AG04450 (cell line): Measurements from ENCODE around the gene EIF4E1B. TPM values are rescaled to one million over a fixed set of nuclear protein-coding genes. Genes with fewer than 3 reads are reported as not detected.

Experiments used
- CTCF ChIA-PET: fragments of 300-600, 350-600 bp; formaldehyde crosslinking; extraction: SDS; loops from one replicate; lab custom pipeline; 2022; ENCODE audit warnings: antibody characterized with exemption, inconsistent platforms; lab: Charles Lee
- POLR2A ChIA-PET: fragments of 350-600 bp; formaldehyde crosslinking; extraction: SDS; loops from one replicate; lab custom pipeline; 2021; ENCODE audit warnings: antibody characterized with exemption, inconsistent platforms; lab: Yijun Ruan, JAX
- DNase-seq: peaks from one replicate; pipeline ENCODE4 v3.0.0-alpha.2; 2011; ENCODE audit warnings: low read depth, low spot score
- H3K27ac ChIP-seq: one replicate; pipeline ENCODE4 v1.5.1; 2012; ENCODE audit warnings: low read depth, low read length, control low read depth
- H3K27me3 ChIP-seq: one replicate; pipeline ENCODE4 v1.6.0; 2012; ENCODE audit warnings: low read length; ENCODE audit not compliant: control insufficient read depth, insufficient read depth
- H3K4me3 ChIP-seq: 2 replicates; pipeline ENCODE4 v1.5.1; 2011; ENCODE audit warnings: mild to moderate bottlenecking, low read depth, low read length, control low read depth
- H3K9me3 ChIP-seq: 2 replicates; pipeline ENCODE4 v1.5.1; 2012; ENCODE audit warnings: low read length; ENCODE audit not compliant: control insufficient read depth, insufficient read depth
- CTCF ChIP-seq: IDR thresholded peaks from 2 replicates; pipeline ENCODE4 v1.5.1; 2011; ENCODE audit warnings: low read depth, low read length, control low read depth, inconsistent platforms
- polyA plus RNA-seq: library from polyadenylated mRNA; depleted of rRNA; stranded (reverse); fragments of >200 nt; gene quantifications from 2 replicates; pipeline ENCODE4 v1.2.3, GENCODE V29; 2011

Gene EIF4E1B
- polyA plus RNA-seq, 1 experiment, result not detected

GRCh38 chr5:176620333-176620981, 10.0 kb upstream of the EIF4E1B start:
- no peak overlapping the region for H3K27ac ChIP-seq
- peak overlapping the region; percentile 25; the same call in 1 of the 2 replicates for H3K4me3 ChIP-seq
- CTCF ChIA-PET, result interaction anchor here (0.6 to 3.1 kb wide), 4 partner anchors 47 to 556 kb away, joined by 3 to 20 read pairs (median 3); no protein-coding TSS in a partner anchor

GRCh38 chr5:176621661-176622079, 8.8 kb upstream of the EIF4E1B start:
- Histone ChIP-seq H3K27me3 (peaks cover 49% of the 10 kb centered on the region), H3K27ac (no peak overlapping the region), H3K9me3 (peaks cover 10% of the 10 kb centered on the region; the same call in 1 of the 2 replicates), H3K4me3 (no peak overlapping the region)
- CTCF ChIA-PET, result interaction anchor here (1.7 to 3.1 kb wide), 4 partner anchors 23 to 48 kb away, joined by 5 to 20 read pairs (median 12); partner anchors contain the start of gene TSPAN17
- no peak for TF ChIP-seq CTCF
- no peak for DNase-seq
- POLR2A ChIA-PET, result interaction anchor here (0.5 to 1.1 kb wide), 4 partner anchors 9 to 84 kb away, joined by 3 to 5 read pairs (median 4); partner anchors contain the start of genes EIF4E1B, RNF44 and SNCB

More at GRCh38 chr5:176620333-176620981, 10.0 kb upstream of the EIF4E1B start:
- DNase-seq, result no peak
- Histone ChIP-seq H3K27me3 (peaks cover 40% of the 10 kb centered on the region), H3K9me3 (peaks cover 10% of the 10 kb centered on the region; the same call in 1 of the 2 replicates)
- no peak for TF ChIP-seq CTCF
- POLR2A ChIA-PET, result no interaction called here

GRCh38 chr5:176624142-176624541, 6.3 kb upstream of the EIF4E1B start:
- DNase-seq, result no peak
- TF ChIP-seq CTCF, result no peak
- Histone ChIP-seq H3K27me3 (peaks cover 60% of the 10 kb centered on the region), H3K9me3 (peaks cover 10% of the 10 kb centered on the region; the same call in 1 of the 2 replicates), H3K4me3 (no peak overlapping the region), H3K27ac (no peak overlapping the region)
- CTCF ChIA-PET, result no interaction called here
- POLR2A ChIA-PET, result no interaction called here

- Histone ChIP-seq H3K27me3 (peaks cover 62% of the 10 kb centered on the region), H3K9me3 (peaks cover 2% of the 10 kb centered on the region; the same call in 1 of the 2 replicates), H3K27ac (no peak overlapping the region), H3K4me3 (no peak overlapping the region)
- CTCF ChIA-PET, result no interaction called here
- no peak for DNase-seq
- TF ChIP-seq CTCF, result no peak
- POLR2A ChIA-PET, result no interaction called here
Observed at GRCh38 chr5:176624938-176625337, 5.5 kb upstream of the EIF4E1B start.

- Histone ChIP-seq H3K27me3 (peaks cover 58% of the 10 kb centered on the region), H3K9me3 (no peaks in the 10 kb centered on the region; the same call in 1 of the 2 replicates), H3K27ac (no peak overlapping the region), H3K4me3 (no peak overlapping the region)
- ChIA-PET CTCF (no interaction called here), POLR2A (no interaction called here)
- no peak for DNase-seq
- TF ChIP-seq CTCF, result no peak
Observed at GRCh38 chr5:176625512-176625911, 5.0 kb upstream of the EIF4E1B start.
